Anterior cingulate cortex (tissue), 58 donors: ENCODE data around the gene FHOD1.

ENCODE experiments used
- DNase-seq, 58 donors: peaks; one replicate each; lab custom pipeline; 2025; lab: John Stamatoyannopoulos, UW

Gene FHOD1

DNA sequence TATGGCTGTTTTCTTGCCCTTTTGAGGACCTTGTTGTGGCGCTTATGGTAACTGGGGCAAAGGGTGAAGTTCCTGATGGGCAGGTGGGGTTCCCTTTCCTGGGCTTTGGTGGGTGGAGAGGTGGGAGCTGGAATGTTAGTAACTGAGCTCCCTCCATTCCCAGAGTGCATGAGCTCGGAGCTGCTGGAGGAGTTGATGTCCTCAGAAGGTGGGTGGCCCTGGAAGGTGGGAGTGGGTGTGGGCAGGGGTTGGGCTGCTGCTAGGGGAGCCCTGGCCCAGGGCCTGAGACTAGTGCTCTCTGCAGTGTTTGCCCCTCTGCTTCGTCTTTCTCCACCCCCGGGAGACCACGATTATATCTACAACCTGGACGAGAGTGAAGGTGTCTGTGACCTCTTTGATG, 49.6 kb downstream of the FHOD1 start:
- DNase-seq, result no peak

- no peak for DNase-seq
These were observed 50.4 kb downstream of the FHOD1 start for GRCh38 chr16:67196881-67197280.

DNA sequence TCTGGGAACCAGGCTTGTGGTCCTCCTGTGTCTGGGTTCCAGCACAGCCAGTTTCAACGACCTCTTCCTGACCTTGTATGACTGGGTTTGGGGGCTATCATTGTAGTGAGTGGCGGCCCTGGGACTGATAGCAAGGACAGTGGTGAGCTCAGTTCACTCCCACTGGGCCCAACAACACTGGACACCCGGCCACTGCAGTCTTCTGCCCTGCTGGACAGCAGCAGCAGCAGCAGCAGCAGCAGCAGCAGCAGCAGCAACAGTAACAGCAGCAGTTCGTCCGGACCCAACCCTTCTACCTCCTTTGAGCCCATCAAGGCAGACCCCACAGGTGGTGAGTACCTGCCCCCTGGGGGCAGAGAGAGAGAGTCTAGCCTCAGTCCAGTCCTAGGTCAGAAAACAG, 51.6 kb downstream of the FHOD1 start:
- no peak for DNase-seq

- DNase-seq, result no peak
These were observed 53.0 kb downstream of the FHOD1 start for GRCh38 chr16:67194260-67194659.

- DNase-seq, result no peak
These were observed 53.7 kb downstream of the FHOD1 start for GRCh38 chr16:67193536-67193935.

DNA sequence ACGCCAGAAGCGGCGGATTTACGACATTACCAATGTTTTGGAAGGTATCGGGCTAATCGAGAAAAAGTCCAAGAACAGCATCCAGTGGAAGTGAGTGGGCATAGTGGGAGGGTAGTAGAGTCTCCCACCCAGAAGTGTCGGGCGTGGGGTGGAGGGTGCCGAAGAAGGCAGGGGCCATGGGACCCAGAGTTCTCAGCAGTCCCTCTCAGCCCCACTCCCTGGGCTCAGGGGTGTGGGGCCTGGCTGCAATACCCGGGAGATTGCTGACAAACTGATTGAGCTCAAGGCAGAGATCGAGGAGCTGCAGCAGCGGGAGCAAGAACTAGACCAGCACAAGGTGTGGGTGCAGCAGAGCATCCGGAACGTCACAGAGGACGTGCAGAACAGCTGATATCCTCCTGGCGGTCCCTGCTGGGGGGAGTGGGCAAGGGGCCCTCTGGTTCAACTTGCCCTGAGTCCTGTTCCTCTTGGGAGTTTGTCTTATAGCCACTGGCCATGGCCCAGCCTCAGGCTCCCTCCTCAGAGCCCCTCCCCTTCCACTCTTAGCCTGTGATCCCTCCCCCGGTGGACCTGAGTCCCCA, 54.4 kb downstream of the FHOD1 start:
- DNase-seq, result no peak

GRCh38 chr16:67191995-67192681, 55.1 kb downstream of the FHOD1 start, which contains the start of gene E2F4:
TSS of gene E2F4 (plus strand) at chr16:67192155. CDS start at chr16:67192228, 73 bp downstream.
- peak; percentile 41 to 96 (median 88) for DNase-seq

GRCh38 chr16:67191411-67191994, 55.8 kb downstream of the FHOD1 start:
- no peak for DNase-seq

- no peak for DNase-seq
These were observed 56.6 kb downstream of the FHOD1 start for GRCh38 chr16:67190448-67191399.

- DNase-seq, result no peak
These were observed 57.2 kb downstream of the FHOD1 start, which contains the start of gene EXOC3L1 for GRCh38 chr16:67190041-67190440. TSS of gene EXOC3L1 (minus strand) at chr16:67190136. CDS start at chr16:67189676, 460 bp downstream.

DNA sequence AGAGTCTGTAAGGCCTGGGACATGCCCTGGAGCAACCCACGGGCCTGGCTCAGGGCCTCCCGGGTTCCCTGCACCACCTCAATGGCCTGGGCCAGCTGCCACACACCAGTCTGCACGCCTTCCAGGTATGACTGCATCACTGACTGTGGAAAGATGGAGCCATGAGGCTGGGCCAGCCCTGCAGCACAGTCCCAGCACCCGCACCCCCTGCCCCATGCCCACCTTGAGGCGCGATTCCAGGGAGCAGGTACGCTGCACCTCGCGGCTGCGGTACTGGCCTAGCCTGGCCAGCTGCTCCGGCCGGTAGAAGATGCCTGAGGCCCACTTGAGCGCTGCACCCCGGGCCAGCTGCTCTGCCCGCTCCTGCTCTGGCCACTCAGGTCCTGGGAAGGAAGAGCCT, 58.5 kb downstream of the FHOD1 start:
- DNase-seq, result no peak

DNA sequence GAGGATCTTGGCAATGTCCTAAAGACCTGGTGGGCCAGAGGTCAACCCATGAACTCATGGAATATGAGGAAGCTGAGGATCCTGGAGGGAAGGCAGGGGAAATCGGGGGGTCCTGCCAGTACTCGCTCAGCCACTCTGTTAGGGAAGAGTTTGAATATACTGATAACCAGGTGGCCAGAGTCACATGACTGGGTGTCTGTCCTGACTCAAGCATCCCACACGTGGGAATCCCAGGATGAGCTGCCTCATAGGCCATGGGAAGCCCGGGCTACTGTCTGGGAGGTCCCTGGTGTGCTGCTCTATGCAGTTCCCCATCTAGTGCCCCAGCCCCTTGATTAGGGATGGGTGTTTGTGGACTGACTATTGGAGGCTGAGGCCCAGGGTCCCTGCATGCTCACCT, 59.0 kb downstream of the FHOD1 start:
- DNase-seq, result no peak

- no peak for DNase-seq
These were observed 59.9 kb downstream of the FHOD1 start for GRCh38 chr16:67187175-67187890.

- no peak for DNase-seq
These were observed 60.7 kb downstream of the FHOD1 start for GRCh38 chr16:67186550-67186950.

- DNase-seq, result no peak
These were observed 61.6 kb downstream of the FHOD1 start for GRCh38 chr16:67185651-67186134.

GRCh38 chr16:67184995-67185650, 62.2 kb downstream of the FHOD1 start:
- DNase-seq, result peak in 53 of 58 donors; percentile 24 to 85 (median 67)

DNA sequence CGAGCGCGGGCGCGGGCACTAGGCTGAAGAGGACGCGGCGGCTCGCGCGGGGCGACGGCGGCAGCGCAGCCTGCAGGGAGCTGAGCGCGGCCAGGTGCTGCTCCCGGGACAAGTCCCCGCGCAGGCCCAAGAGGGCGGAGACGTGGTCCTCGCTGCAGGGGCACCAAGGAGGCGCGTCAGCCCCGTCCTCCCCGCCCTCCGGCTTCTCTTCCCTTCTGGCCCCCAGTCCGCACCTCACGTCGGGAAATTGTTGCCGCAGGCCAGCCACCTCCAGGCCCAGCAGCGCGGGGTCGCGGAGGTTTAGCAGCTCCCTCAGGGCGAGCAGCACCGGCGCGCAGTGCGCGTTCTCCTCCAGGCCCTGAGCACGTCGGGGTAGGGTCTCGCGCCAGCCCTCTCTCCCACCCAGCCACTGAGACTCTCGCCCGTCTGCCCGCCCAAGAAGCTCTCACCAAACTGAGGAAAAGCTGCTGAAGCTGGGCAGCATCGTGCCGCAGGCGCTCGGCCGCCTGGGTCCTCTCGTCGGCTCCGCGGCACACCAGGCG, 62.8 kb downstream of the FHOD1 start:
- DNase-seq, result peak in 1 of 58 donors; percentile 57

DNA sequence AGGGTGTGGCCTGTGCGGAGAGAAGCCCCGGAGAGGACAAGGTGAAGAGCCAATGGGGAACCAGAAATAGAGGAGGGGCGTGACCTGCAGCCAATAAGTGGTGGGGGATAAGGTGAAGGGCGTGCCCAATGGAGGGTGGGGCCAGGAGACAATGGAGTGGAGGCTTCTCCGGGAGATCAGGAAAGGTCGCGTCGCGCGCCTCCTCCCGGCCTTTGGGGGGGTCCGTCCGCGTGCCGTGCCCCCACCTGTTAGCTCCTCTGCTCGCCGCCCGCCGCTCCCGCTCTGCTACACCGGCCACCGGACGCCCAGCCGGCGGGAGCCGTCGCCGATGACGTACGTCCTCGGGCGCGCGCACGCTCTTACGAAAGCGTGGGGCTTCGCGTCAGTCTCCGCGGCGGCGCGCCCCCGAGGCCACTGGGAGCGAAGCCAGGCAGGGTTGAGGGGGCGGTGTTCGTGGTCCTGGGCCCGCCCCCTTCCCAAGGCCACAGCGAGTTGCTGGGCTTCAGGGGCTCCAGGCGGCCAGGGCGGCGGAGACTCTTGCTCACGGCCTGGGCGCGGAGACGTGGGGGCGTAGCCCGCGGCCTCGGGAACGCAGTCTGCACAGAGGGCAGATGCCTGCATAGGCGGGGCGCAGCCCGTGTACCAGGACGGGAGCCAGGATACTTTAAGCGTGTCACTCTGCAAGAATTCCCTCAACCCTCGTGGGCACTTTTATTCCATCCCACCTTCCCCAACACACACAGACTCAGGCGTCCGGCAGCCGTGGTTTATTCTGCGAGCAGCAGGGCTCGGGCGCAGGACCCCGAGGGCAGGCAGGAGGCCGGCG, 63.4 kb downstream of the FHOD1 start, which contains the start of gene MATCAP1:
MATCAP1 (minus strand) TSS at position 337 of the 826 bp plus-strand sequence. CDS start 3,353 bp downstream, outside the sequence.
- peak; percentile 81 to 96 (median 93) for DNase-seq
